Retina (tissue), 1 donor: Measurements from ENCODE around the gene KIF3A.

Experiments
- DNase-seq: peaks from one replicate; pipeline ENCODE4 v3.0.0-alpha.2; 2016

Gene KIF3A

DNA sequence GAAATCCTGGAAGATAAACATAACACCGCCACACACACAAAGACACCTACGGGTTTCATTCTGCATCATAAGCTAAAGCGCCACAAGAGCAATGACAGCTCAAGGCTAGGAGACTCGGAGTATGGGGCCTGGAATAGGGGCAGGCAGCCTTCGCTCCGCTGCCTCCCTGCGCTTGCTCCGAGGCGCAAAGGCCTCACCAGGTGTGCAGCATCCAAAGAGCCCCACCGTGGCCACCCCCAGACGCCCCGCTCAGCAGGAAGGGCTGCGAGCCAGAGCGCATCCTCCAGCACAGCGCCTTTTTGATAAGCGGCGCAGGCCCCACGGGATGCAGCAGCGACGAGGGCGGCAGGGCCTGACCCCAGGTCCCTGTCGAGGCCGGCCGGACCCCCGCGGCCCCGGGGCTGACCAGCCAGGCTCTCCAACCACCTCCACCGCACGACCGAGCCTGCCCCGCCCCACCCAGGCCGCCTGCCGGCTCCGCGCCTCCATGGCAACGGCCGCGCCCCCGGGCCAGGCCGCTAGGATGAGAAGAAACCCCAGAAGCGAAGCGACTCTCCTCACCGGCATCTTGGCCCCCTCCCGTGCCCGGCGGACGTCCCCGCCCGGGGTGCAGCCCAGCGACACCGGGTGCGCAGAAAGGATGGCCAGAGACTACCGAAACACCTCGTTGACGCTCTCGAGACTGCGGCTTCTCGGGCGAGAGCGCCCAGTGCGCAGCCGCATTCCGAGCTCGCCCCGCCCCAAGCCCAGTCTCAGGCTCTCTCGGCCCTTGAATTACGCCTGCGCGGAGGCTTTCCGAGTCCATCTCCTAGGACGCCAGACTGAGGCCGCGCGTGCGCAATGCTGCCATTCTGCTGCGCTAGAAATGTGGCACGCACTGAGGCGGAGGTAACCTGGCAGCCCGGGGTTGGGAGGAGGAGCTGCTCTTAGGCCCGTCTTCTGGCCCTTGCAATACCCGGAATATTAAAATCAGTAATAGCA is at the start of gene KIF3A:
Gene KIF3A, minus strand, starts transcription at position 694 of the 981 bp plus-strand sequence. Its CDS starts 127 bp downstream, at position 567.
- DNase-seq = peak; percentile 98

DNA sequence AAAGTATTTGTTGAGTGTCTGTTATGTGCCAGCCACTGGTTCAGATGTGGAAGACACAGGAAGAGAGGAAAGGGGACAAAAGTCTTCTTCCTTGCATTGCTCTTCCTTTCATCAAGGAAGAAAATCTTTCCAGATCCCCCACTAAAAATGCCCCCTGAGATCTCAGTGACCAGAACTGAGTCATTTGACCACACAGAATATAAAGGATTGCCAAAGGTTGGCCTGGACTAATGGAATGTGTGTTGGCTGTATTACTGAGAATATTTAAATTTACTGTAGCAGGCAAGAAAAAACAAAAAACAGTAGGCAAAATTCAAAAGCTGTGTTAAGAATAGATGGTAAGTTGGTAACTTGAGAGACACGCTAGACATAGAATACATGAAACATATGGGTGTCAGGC is 49.7 kb upstream of the KIF3A start:
- no peak for DNase-seq

DNA sequence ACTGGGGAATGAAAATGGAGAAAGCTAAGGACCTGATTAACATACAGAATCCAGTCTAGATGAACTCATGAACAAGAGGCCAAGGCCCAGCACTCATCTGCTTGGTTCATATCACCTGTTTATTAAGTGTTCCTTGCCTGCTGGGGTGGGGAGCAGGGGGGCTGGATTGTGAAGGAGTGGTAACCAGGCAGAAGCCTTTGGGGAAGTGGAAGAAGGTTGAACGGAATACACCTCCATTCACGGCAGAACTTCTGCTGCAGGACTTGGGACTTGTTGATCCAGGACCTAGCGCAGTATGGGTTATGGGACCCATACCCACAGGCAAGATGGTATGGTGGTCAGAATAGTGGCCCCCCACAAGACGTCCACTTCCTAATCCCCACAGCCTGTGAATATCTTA is 48.5 kb upstream of the KIF3A start:
- DNase-seq = no peak

DNA sequence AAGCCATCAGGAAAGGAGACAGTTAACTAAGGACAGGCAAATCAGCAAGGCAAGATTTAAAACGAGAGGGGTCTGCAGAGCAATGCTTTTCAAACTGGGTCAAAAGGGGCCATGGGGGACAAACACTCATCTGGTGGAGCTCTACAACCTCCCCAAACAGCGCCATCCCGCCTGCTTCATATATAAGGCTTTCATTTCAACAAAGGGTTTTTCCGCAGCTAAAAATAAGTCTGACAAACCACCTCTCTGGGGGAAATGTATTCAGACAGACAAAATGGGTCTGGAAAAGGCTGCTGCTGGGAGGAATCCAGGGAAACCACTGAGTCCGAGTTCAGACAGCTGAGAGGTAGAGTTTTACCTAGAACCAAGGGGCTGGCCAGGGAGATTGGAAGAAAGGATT is 48.0 kb upstream of the KIF3A start:
- DNase-seq = no peak

DNA sequence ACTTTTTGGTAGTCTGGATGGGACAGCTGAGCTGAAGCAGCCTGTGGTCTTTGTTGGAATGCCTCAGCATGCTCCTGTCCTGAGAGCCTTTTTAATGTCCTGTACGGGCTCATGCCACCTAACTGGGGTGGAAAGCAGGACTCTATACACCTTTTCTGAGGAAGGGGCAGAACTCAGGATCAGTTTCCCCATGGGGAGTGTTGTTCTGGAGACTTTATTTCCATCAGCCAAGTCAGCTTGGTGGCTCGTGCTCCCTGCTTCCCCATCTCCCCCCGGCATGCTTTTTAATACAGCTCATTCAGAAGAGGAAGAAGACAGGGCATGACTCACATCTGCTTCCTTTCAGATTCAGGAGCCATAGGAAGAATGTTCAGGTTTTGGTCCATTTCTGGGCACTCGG is 44.8 kb upstream of the KIF3A start:
- no peak for DNase-seq

DNA sequence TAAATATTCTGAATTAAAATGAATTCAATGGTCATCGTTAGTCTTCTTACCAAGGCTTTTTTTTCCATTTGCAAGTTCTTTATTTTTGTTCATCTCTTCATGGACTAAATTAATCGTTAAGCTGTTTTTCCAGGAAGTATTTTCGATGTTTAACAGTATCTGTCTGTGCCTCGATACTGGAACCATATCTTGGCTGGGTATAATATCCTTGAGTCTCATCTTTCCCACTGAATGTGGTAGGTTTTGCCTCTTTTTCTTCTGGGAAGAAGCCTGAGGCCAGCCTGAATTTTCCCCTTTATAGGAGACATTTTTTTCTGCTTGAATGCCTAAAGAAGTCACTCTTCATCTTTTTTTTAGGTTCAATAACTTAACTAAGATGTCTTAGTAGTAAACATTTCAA is 43.7 kb upstream of the KIF3A start:
- no peak for DNase-seq

DNA sequence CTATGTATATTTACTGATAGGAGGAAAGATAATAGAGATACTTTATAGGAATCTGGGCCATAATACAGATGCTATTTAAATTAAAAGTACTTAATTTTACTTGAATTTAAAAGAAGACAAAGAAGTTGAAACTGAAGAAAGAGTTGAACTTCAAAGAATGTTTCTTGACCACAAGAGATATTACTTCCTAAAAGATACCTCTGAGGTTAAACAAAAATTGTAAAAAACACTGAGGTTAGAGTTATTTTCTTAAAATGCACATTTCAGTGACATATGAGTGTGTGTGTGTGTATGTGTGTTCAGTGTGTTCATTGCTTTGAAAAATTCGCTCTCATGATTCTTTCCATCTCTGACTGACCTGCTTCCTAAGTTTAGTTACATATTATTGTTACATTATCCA is 43.2 kb upstream of the KIF3A start:
- DNase-seq = no peak

DNA sequence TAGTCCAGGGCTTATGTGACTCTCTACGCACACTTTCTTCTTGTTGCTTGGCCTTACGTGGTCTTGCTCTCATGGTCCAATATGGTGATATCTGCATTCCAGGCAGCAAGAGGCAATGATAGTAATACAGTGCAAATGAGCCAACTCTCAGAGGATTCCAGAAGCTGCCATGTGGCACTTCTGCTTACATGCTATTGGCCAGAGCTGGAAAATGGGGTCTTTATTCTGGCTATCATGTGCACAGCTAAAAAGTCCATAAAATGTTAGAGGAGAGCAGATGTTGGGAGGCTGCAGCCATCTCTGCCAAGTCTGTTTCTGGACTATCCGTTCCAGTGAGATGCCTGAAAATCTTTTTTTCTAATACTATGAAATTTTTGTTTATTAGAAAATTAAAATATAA is 42.6 kb upstream of the KIF3A start:
- DNase-seq = no peak

DNA sequence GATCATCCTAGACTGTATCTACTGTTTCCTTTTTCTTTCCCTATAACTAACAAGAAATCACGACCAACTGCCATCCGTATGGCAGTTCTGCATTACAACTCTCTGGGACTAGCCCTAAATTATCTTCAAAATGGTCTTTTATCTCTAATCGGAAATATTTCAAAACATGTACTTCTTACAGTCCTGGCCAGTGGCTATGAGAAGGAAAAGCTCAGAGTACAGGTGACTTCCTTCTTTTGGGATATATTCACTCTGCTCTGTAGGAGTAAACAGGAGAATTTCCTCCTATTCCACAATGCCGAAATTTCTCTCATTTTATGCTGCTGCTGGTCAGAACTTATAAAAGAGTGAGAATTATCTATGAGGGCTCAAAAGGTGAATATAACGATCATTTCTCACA is 41.5 kb upstream of the KIF3A start:
- no peak for DNase-seq

DNA sequence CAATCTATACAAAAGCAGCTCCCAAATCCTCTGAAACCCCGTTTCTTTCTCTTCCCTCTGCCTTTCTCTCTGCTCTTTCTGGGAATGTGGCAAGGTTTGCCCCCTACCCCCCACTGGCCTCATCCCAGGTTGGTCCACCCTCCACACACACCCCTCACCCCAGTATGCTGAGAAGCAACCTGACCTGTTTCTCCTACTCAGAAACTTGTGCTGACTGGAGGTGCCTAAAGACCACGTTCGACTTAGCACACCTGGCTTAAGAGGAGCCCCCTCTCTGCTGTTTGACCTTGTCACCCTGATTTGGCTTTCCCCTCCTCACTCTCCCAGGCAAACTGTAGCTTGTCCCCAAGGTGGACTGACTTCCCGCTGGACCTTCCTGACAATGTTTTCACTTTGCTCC is 40.8 kb upstream of the KIF3A start:
- DNase-seq = no peak

DNA sequence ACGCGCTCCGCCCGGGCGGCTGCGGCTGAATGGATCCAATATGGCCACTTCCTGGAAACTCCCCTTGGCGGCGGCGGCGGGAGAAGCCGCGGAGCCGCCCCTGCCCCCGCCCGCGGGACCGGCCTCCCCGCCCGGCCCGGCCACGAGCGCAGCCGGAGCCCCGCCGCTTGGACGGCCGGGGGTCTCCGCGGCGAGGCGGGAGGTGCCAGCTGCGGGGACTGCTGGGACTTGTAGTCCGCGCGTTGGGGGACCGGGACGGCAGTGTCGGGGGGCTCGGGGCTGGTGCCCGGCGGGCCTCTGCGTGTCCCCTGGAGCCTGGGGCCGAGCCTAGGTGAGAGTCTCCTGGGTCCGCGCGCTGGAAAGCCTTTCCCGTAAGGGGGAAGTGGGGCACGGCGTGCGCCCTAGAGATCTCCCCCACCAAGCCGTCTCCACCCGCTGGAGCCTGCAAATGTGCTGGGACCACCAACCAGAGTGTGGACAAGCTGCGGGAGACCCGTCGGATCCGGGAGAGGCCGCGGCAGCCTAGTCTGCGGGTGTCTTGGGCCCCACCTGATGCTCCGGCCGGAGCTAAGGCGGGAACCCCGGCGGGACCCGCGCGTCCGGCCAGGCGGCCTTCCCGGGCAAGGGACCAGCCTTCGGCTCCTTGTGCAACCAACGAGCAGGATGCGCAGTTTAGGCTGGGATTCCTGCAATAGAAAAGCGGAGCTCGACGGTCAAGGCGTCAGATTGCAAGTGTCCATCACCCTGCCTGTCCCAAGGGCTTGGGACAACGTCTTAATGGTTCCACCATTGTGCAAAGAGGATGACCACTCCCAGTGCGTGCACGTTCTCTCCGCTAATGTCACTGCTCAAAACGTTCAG is 40.1 kb upstream of the KIF3A start, which contains the start of gene SEPTIN8:
Gene SEPTIN8, minus strand, starts transcription at position 31 of the 861 bp plus-strand sequence. CDS start 102 bp downstream, outside the sequence.
- peak; percentile 80 for DNase-seq

DNA sequence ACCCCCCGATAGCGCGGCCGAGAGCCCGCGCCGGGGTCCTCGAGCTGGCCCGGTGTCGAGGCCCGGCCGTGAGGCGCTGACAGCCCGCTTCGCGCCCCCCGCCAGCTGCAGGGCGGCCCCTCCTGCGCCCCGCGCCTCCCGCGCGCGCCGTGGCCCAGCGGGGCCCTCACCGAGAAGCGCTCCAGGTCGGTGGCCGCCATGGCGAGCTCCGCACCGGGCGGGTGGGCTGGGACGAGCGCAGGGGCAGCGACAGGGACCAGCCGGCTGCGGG is 39.5 kb upstream of the KIF3A start:
- no peak for DNase-seq

DNA sequence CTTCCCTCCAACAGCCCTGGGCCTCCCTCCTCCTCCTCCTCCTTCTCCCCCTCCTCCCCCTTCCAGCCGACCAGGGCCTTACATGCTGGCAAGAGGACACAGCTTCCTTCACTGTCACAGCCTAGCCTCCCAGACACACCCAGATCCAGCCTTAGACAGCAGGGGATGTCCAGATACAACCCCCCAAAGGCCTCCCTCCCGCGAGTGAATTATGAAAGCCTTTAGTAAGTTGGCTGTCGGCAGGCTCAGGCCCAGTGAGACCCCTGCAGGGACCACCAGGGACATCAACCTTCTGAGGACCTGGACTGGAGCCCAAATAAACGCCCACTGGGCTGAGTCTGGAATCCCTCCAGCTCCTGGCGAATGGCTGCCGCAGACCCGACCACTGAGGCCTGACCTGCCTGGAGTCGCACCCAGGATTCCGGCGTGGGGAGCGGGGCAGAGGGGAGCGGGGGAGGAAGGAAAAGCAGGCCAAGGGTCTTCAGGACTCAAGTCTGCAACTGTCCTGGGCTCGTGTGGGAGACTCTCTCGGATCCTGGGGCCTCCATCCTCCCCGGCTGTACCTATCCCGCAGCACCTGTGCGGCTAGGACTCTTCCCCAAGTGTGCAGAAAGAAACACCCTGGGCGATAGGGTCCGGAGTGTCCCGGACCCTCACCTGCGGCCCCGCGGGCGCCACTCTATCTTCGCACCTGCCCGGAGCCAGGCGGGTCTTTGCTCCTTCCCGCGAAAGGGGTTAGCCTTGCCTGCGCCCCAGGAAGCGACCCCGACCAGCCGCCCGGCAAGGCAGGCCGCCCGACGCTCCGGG is 39.0 kb upstream of the KIF3A start:
- peak; percentile 62 for DNase-seq

DNA sequence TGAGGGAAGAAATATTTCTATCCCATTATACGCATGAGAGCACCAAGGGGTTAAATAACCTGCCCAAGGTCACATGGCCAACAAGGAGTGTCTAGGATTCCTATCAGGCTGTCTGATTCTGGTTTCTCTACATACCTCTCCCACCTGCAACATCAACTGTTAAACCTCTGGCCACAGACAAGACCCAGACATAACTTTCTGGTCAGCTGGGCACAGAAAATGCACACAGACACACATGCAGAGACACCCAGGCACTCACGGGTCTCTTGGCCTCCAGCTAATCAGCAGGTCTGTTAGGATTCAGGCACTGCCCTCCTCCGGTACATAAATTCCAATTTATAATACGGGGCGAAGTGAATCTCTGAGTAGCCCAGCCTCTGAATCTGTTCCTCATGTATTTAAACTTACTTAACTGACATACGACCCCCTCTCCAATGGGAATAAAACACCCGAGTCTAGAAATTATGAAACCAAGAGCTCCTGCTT is 38.2 kb upstream of the KIF3A start:
- peak; percentile 18 for DNase-seq

DNA sequence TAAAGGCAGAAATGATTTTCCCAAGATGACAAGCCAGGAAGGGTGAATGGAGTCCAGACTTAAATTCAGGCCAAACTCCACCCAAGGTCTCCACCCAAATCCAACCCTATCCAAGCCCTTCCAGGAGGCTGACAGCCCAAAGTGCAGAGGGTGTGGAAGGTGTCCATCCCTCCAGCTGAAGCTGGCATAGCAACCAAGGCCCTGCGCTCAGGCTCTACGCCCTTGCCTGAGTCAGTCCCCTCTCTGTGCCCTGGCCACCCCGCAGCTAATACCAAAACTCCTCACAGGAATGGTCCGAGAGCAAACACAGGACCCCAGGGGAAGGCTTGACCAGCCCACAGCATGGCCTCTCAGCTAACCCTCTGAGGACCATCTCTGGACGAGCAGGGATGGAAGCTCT is 37.5 kb upstream of the KIF3A start:
- no peak for DNase-seq

DNA sequence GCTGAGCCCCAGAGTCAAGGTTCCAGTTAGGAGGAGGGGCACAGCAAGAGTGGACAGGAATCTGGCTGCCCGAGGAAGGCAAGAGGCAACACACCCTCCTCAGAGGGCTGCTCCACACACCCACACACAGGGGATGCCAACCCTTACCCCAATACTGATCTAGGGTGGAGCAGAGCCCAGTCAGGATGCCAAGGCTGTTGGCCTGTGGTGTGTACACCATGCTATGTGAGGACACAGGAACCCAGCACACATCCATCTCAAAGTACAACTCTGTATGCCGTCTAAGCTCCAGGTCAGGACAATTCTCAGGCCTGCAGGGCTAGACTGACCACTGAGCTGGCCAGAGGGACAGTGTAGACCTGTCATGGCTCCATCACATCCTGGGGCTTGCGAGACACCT is 37.1 kb upstream of the KIF3A start:
- DNase-seq = no peak

DNA sequence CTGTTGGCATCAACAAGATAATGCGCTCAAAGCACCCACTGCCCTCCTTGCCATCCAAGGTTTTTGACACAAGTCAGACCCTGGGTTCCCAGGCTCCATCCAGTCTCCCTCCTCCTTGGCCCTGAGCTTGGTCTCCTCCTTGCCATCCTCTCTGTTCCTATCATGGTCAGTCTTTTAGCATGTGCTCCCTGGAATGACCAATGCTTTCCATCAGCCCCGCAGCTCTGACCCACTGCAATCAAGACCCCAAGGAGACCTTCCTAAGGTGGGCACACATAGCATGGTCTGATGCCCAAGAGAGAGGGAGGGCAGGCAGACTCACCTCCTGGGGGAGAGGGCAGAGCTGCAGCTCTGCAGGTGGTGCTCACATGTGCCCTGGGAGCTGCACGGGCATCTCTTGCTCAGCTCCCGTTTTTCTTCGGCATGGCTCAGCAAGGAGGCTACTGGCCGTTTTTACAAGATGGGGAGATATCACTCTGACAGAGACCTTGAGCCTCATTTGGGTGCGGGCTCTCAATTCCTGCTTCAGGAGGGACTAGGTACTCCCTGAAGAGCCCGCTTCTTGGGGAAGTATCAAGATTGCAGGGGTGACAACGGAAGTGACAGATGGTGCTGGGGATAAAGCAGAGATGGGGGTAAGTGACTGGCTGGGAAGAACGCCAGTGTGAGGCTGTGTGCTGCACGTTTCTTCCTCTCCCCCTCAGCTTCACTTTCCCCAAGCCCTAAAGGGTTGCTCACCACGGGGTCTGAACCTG is 36.4 kb upstream of the KIF3A start:
- no peak for DNase-seq

DNA sequence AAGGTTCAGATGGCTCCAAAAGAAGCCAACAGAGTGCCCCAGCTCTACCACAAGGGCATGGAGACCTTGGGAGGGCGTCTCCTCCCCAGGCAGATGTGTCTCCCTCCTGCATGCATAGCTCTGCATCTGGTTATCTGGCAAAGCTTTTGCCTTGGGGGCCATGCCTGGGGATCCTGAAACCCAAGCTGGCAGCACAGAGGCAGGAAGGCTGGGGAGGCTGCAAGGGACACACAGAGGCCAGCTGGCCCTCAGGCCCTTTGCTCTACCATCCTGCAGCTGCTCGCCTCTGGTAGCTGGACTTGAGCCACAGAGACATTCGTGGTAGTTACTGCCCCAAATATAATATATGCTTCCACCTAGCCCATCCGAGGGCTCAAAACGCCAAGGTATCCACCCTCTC is 35.8 kb upstream of the KIF3A start:
- DNase-seq = no peak

DNA sequence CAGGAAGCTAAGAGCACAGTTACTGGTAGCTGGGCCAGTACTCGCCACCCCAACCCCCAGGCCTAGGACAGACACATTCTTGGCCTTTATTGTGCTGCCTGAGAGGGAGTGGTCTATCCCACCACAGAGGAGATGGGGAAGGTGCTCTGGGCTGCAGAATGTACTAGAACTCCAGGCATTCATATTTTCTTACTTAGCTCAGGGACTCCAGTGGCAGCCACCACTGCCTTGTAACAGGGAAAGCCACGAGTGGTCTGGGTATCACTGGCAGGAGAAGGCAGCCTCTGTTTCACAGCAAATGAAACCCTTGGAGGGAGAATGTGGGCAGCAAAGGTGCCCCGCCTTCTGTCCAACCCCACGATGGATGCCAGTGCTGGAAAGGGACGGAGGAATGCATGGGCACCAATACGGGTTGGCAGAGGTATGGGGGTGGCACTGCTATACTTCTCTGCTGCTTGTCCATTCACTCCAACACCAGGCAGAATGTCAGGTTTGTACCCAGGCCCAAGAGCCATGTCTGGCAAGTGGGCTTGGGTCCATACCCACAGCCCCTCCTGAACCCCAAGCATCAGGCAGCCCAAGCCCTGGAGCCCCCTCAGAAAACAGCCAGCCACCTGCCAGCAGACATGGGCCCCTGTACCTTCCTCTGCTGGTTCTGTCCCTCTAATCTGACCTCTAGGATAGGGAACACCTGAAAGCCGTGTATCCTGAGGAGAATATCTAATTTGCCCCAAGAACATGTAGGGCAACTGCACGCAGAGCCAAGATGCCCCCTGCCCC is 35.1 kb upstream of the KIF3A start:
- DNase-seq = no peak

DNA sequence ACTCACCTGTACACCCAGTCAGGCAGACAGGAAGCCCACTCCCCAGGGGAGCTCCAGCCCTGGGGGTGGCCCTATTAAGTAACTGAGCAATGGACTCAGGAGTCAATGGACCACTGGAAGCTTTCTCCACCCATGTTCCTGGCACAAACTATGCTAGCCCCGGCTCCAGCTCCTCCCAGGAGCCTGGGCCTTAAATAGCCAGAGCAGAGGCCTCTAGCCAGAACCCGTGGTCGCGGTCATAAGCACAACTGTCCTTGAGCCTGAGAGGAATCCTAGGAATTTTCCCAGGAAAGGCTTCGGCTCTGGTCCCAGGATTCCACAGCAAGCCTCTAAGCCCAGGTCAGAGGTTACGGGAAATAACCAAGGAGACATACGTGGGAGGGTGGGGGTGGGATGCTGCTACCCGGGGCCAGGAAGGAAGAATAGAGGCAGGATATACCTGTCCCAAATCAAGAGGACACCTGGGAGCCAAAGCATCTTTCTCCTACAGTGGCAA is 34.2 kb upstream of the KIF3A start:
- no peak for DNase-seq
